ENCODE results near the gene PABPN1L.

The PABPN1L gene

DNA sequence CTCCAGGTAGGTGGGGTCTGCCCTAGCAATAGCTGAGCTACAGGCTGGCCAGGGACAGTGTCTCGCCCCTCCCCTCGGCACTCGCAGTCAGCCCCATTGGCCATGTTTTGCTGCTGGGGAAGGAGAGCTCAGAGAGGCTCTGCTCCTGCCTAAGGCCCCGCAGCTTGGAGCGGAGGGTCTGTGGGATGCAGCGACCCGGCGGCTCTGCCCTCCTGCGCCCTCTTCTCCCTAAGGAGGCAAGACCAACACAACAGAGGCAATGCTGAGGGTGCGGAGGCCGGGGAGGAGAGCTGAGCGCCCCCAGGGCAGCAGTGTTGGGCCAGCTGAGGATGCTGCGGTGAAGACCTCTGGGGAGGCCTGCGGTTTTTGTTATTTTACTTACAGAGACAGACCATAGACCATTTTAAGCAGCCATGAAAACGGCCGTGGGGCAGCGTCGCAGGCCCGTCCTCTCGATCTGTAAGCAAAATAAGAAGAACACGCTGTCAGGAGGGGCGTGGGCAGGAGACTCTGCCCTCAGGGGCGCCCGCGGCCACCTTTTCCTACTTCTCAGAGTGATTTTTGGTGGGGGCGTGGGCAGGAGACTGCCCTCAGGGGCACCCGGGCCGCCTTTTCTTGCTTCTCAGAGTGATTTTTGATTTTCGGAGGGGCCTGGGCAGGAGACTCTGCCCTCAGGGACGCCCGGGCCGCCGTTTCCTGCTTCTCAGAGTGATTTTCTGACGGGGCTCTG lies 31.4 kb upstream of the PABPN1L start:
- Histone ChIP-seq H4K20me1 (ENCODE audit: control insufficient read depth, insufficient read depth, low read depth, low read length) (no peaks in the 10 kb centered on the region), H3K36me3 (ENCODE audit: control insufficient read depth, low read length) (peaks cover 58% of the 10 kb centered on the region), H3K9me3 (ENCODE audit: control insufficient read depth, insufficient read depth, low read length) (peaks cover 3% of the 10 kb centered on the region; the same call in 1 of the 2 replicates), H3K4me2 (ENCODE audit: low read length) (no peak overlapping the region), H3K4me3 (ENCODE audit: low read length) (no peak overlapping the region), H3K79me2 (ENCODE audit: control insufficient read depth, low read length) (peaks cover 4% of the 10 kb centered on the region; the same call in 1 of the 2 replicates), H3K9me2 (replicated peaks; ENCODE audit: control insufficient read depth, low read length) (no peaks in the 10 kb centered on the region), H3F3A (ENCODE audit: control insufficient read depth, insufficient read depth) (no peaks in the 10 kb centered on the region), H3K4me1 (ENCODE audit: control insufficient read depth, low read length) (no peaks in the 10 kb centered on the region), H3K27ac (ENCODE audit: low read depth, low read length) (no peak overlapping the region), H3K27me3 (ENCODE audit: control insufficient read depth, low read length) (no peaks in the 10 kb centered on the region)
- no peak for TF ChIP-seq EZH2phosphoT487 (IDR thresholded peaks at IDR 0.05; ENCODE audit: borderline replicate concordance, low read length)
- TF ChIP-seq, protein P1, sequence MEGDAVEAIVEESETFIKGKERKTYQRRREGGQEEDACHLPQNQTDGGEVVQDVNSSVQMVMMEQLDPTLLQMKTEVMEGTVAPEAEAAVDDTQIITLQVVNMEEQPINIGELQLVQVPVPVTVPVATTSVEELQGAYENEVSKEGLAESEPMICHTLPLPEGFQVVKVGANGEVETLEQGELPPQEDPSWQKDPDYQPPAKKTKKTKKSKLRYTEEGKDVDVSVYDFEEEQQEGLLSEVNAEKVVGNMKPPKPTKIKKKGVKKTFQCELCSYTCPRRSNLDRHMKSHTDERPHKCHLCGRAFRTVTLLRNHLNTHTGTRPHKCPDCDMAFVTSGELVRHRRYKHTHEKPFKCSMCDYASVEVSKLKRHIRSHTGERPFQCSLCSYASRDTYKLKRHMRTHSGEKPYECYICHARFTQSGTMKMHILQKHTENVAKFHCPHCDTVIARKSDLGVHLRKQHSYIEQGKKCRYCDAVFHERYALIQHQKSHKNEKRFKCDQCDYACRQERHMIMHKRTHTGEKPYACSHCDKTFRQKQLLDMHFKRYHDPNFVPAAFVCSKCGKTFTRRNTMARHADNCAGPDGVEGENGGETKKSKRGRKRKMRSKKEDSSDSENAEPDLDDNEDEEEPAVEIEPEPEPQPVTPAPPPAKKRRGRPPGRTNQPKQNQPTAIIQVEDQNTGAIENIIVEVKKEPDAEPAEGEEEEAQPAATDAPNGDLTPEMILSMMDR (IDR thresholded peaks at IDR 0.05; ENCODE audit: low read depth, low read length, poor library complexity, severe bottlenecking): no peak

DNA sequence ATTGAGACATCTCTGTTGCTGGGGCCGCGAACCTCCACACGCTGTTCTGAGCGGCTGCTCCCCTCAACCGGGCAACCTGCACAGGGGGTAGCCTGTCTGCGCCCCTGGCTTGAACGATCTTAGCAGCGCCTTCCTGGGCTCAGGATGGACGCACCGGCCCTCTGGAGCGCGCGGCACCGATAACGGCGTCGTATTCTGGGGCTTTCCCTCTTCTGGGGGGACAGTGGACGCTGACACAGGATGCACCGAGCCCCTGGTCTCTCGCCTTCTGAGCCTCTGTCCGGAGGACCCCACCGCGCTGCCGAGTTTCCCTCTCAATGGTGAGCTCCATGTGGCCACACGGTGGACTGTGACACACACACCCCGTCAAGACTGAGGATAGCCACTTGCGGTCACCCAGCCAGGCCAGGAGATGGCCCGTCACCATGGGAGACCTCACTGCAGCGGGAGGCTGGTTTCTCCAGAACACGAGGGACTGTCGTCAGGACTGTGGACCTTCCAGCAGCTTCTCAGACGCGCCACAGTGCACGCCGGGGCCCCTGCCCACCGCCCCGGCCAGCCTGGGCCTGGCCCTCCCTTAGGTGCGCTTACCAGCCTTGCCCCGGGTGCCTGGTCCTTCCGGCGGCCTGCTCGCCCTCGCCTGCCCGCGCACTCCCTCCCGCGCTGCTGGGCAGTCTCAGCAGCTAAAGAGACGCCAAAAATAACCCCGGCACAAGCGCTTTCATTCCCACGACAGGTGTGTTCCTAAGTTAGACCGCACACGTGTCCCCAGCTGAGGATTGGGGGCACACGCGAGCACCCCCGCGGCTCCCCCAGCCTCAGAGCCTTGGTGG lies 30.0 kb upstream of the PABPN1L start:
- H3K36me3 ChIP-seq (ENCODE audit: control insufficient read depth, low read length): peaks cover 67% of the 10 kb centered on the region
- no peaks in the 10 kb centered on the region for H3K27me3 ChIP-seq (ENCODE audit: control insufficient read depth, low read length)
- H4K20me1 ChIP-seq (ENCODE audit: control insufficient read depth, insufficient read depth, low read depth, low read length): no peaks in the 10 kb centered on the region
- no peaks in the 10 kb centered on the region for H3F3A ChIP-seq (ENCODE audit: control insufficient read depth, insufficient read depth)
- peaks cover 3% of the 10 kb centered on the region; the same call in 1 of the 2 replicates for H3K9me3 ChIP-seq (ENCODE audit: control insufficient read depth, insufficient read depth, low read length)
- H3K9me2 ChIP-seq (replicated peaks; ENCODE audit: control insufficient read depth, low read length): no peaks in the 10 kb centered on the region
- TF ChIP-seq, protein P1 (IDR thresholded peaks at IDR 0.05; ENCODE audit: low read depth, low read length, poor library complexity, severe bottlenecking): no peak
- TF ChIP-seq EZH2phosphoT487 (IDR thresholded peaks at IDR 0.05; ENCODE audit: borderline replicate concordance, low read length): no peak
- no peak overlapping the region for H3K27ac ChIP-seq (ENCODE audit: low read depth, low read length)
- no peaks in the 10 kb centered on the region for H3K4me1 ChIP-seq (ENCODE audit: control insufficient read depth, low read length)
- H3K4me2 ChIP-seq (ENCODE audit: low read length): no peak overlapping the region
- H3K79me2 ChIP-seq (ENCODE audit: control insufficient read depth, low read length): no peaks in the 10 kb centered on the region
- H3K4me3 ChIP-seq (ENCODE audit: low read length): no peak overlapping the region

DNA sequence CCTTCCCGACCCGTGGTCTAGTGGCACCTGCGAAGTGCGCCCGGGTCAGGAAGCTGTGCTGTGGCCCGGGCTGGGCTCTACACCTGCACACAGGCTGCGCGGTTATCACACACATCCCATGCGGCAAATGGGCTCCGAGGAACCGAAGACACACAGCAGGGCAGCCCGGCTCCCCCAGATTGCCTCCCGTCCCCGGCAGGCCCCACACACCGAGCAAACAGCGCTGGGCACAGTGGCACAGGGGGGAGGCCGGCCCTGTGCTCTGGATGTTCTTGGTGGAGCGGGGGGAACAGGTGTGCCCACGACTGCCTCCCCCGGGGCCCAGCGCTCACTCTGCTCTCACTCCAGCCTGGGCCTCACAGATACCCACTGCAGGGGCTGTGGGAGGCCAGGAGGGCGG lies 28.9 kb upstream of the PABPN1L start:
- no peaks in the 10 kb centered on the region for H3K9me2 ChIP-seq (replicated peaks; ENCODE audit: control insufficient read depth, low read length)
- no peaks in the 10 kb centered on the region for H4K20me1 ChIP-seq (ENCODE audit: control insufficient read depth, insufficient read depth, low read depth, low read length)
- no peak overlapping the region for H3K4me3 ChIP-seq (ENCODE audit: low read length)
- H3K27ac ChIP-seq (ENCODE audit: low read depth, low read length): no peak overlapping the region
- no peak for TF ChIP-seq EZH2phosphoT487 (IDR thresholded peaks at IDR 0.05; ENCODE audit: borderline replicate concordance, low read length)
- TF ChIP-seq, protein P1 (IDR thresholded peaks at IDR 0.05; ENCODE audit: low read depth, low read length, poor library complexity, severe bottlenecking): no peak
- H3K27me3 ChIP-seq (ENCODE audit: control insufficient read depth, low read length): no peaks in the 10 kb centered on the region
- no peaks in the 10 kb centered on the region for H3K4me1 ChIP-seq (ENCODE audit: control insufficient read depth, low read length)
- H3K36me3 ChIP-seq (ENCODE audit: control insufficient read depth, low read length): peaks cover 67% of the 10 kb centered on the region
- H3K79me2 ChIP-seq (ENCODE audit: control insufficient read depth, low read length): no peaks in the 10 kb centered on the region
- peaks cover 3% of the 10 kb centered on the region; the same call in 1 of the 2 replicates for H3K9me3 ChIP-seq (ENCODE audit: control insufficient read depth, insufficient read depth, low read length)
- no peaks in the 10 kb centered on the region for H3F3A ChIP-seq (ENCODE audit: control insufficient read depth, insufficient read depth)
- no peak overlapping the region for H3K4me2 ChIP-seq (ENCODE audit: low read length)

All from DOHH2 (cell line).